ENCODE measurements around the gene LIPE. TPM values are rescaled to one million over a fixed set of nuclear protein-coding genes. Genes with fewer than 3 reads are reported as not detected.
"Not testable (repeated sequence)": the region's sequence is repeated elsewhere in the genome, so short reads cannot be mapped to it uniquely, and the experiment has no call there.

Gene LIPE
- total RNA-seq, 2 donors from 2014 or later: 9.6 to 16.0 TPM

GRCh38 chr19:42452590-42452989 lies 25.4 kb upstream of the LIPE start:
- intact Hi-C loops (cut with DNase I): no loop called here
- no peak overlapping the region for H3K27ac ChIP-seq

GRCh38 chr19:42450314-42450934 lies 23.2 kb upstream of the LIPE start:
- Histone ChIP-seq H3K9ac (ENCODE audit: low read depth in 2 of 2, low read length in 2 of 2) (peak overlapping the region in 1 of 2 donors; percentile 34), H3K4me3 (no peak overlapping the region), H3K27me3 (no peaks in the 10 kb centered on the region), H3K4me1 (peaks cover 2% of the 10 kb centered on the region), H3K27ac (peak overlapping the region; percentile 12), H3K36me3 (no peaks in the 10 kb centered on the region), H3K9me3 (no peaks in the 10 kb centered on the region)
- DNase-seq: peak; percentile 93
- intact Hi-C loops (cut with DNase I): loop anchor here (1.0 kb wide), 1 partner anchor 79 kb away; no protein-coding TSS in a partner anchor
- TF ChIP-seq CTCF (IDR thresholded peaks at IDR 0.05): peak; percentile 83

More at GRCh38 chr19:42452590-42452989, 25.4 kb upstream of the LIPE start:
- no peak overlapping the region for H3K4me3 ChIP-seq
- H3K27me3 ChIP-seq: no peaks in the 10 kb centered on the region
- H3K36me3 ChIP-seq: no peaks in the 10 kb centered on the region
- TF ChIP-seq CTCF (IDR thresholded peaks at IDR 0.05): no peak
- H3K9me3 ChIP-seq: no peaks in the 10 kb centered on the region
- peaks cover 2% of the 10 kb centered on the region for H3K4me1 ChIP-seq
- H3K9ac ChIP-seq (ENCODE audit: low read depth in 2 of 2, low read length in 2 of 2): no peak overlapping the region
- DNase-seq: no peak

- H3K27ac ChIP-seq; intact Hi-C loops (cut with DNase I): not testable (repeated sequence)
Observed at GRCh38 chr19:42448306-42448705, 21.1 kb upstream of the LIPE start.

GRCh38 chr19:42445948-42446347 lies 18.8 kb upstream of the LIPE start:
- Histone ChIP-seq H3K4me3 (no peak overlapping the region), H3K9ac (ENCODE audit: low read depth in 2 of 2, low read length in 2 of 2) (no peak overlapping the region), H3K4me1 (peaks cover 2% of the 10 kb centered on the region), H3K9me3 (no peaks in the 10 kb centered on the region), H3K27me3 (no peaks in the 10 kb centered on the region), H3K27ac (no peak overlapping the region), H3K36me3 (no peaks in the 10 kb centered on the region)
- no peak for TF ChIP-seq CTCF (IDR thresholded peaks at IDR 0.05)
- DNase-seq: no peak
- intact Hi-C loops (cut with DNase I): no loop called here

More at GRCh38 chr19:42448306-42448705, 21.1 kb upstream of the LIPE start:
- not testable (repeated sequence) for H3K27me3 ChIP-seq; H3K4me1 ChIP-seq; DNase-seq; H3K9me3 ChIP-seq; H3K36me3 ChIP-seq; H3K4me3 ChIP-seq; H3K9ac ChIP-seq (ENCODE audit: low read depth in 2 of 2, low read length in 2 of 2)

- DNase-seq: peak; percentile 48
- intact Hi-C loops (cut with DNase I): no loop called here
- Histone ChIP-seq H3K9ac (ENCODE audit: low read depth in 2 of 2, low read length in 2 of 2) (no peak overlapping the region), H3K9me3 (no peaks in the 10 kb centered on the region), H3K27ac (peak overlapping the region; percentile 47), H3K4me3 (no peak overlapping the region), H3K36me3 (no peaks in the 10 kb centered on the region), H3K27me3 (no peaks in the 10 kb centered on the region), H3K4me1 (no peaks in the 10 kb centered on the region)
- no peak for TF ChIP-seq CTCF (IDR thresholded peaks at IDR 0.05)
Observed at GRCh38 chr19:42443944-42444398, 16.8 kb upstream of the LIPE start.

- H3K4me3 ChIP-seq: no peak within 1 kb of the TSS
- intact Hi-C loops (cut with DNase I): no loop called here
Observed at GRCh38 chr19:42442833-42443232, 15.6 kb upstream of the LIPE start, which contains the start of gene CXCL17. Gene CXCL17 (minus strand): TSS chr19:42442946. CDS start chr19:42442832, 114 bp downstream.

More at GRCh38 chr19:42442833-42443232, 15.6 kb upstream of the LIPE start, which contains the start of gene CXCL17:
- Histone ChIP-seq H3K27me3 (no peaks in the 10 kb centered on the region), H3K9ac (ENCODE audit: low read depth in 2 of 2, low read length in 2 of 2) (peak within 1 kb of the TSS in 1 of 2 donors; percentile 26), H3K36me3 (no peaks in the 10 kb centered on the region), H3K27ac (peak within 1 kb of the TSS; percentile 47), H3K4me1 (no peaks in the 10 kb centered on the region), H3K9me3 (no peaks in the 10 kb centered on the region)
- TF ChIP-seq CTCF (IDR thresholded peaks at IDR 0.05): no peak
- DNase-seq: no peak

All from colonic mucosa (tissue), 4 donors.